Measurements from ENCODE around the gene AMFR.

Gene AMFR

DNA sequence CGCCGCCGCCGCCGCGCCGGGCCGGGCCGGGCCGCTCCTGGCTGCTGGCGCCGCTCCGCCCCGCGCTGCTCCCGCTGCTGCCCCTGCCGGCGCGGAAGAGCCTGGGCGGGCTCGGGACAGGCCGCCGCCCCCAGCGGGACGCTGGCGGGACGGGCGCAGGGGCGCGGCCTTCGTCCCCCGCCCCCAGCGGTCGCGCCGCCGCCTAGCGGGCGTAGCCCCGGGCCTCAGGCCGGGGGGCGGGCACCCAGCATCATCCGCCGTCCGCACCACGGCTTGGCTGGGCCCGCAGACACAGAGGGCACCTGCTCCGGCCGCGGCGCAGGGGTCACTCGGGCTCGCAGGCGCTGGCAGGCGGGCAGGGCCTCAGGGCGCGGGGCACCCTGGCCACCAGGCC is at the start of gene AMFR:
Gene AMFR, minus strand, starts transcription at position 107 of the 394 bp plus-strand sequence. CDS start 218 bp downstream, outside the sequence.
- DNase-seq (ENCODE audit: low read depth in 2 of 2), result peak; percentile 31 to 40

DNA sequence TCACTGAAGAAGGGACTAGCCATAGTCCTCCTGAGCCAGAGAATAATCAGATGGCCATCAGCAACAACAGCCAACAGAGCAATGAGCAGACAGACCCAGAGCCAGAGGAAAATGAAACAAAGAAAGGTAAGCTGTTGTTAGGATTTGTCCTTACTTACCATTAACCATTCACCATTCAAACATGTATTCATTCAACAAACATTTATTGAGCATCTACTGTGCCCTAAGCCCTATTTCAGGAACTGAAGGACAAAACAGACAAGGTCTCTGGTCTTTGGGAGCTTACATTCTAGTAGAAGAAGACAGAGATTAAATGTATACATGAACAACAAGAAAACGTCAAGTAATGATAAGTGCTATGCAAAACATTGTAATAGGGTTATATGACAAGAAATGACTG is 45.3 kb upstream of the AMFR start:
- DNase-seq (ENCODE audit: low read depth in 2 of 2), result no peak

DNA sequence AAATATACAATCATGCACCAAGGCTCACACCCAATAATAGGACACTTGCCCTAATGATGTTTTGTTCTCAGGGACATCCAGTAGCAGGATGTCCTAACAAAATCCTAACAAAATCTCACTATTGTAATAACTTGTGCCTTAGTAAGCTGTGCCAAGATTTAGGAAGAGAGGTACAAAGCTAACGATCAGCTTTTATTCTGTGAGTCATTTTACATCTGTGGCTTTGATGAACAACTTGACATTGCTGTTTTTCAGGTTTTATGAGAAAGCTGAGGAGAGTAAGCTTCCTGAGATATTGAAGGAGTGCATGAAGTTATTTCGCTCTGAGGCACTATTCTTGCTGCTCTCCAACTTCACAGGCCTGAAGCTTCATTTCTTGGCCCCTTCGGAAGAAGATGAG is 44.9 kb upstream of the AMFR start:
- DNase-seq (ENCODE audit: low read depth in 2 of 2), result no peak

DNA sequence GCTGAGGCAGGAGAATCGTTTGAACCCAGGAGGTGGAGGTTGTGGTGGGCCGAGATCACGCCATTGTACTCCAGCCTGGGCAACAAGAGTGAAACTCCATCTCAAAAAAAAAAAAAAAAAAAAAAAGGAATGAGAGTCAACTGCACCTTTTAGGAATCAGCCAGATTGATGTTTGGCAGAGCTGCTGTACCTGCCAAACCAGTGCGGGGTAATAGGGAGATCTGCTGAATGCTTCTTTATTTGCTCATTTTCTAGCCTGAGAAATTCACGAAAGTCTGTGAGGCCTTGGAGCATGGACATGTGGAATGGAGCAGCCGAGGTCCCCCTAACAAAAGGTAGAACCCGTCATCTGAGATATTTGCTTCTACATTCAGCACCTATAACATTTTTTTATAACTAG is 44.4 kb upstream of the AMFR start:
- DNase-seq (ENCODE audit: low read depth in 2 of 2), result no peak

DNA sequence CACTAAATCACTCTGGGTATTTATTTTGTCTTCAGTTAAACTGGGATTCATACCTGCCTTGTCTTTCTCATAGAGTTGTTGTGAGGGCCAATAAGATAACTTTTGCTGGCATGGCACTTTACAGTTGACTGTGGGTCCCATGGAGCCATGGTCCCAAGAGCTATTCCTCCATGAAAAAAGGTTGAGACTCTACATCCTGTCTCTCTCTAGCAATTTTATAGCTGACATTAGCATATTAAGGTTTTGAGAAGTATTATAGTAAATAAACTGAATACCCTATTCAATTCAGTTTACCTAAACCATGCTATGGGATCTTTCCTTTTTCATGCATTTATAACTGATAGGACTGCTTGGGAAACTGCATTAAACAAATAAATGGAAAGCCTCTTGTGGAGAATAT is 43.5 kb upstream of the AMFR start:
- DNase-seq (ENCODE audit: low read depth in 2 of 2), result no peak

DNA sequence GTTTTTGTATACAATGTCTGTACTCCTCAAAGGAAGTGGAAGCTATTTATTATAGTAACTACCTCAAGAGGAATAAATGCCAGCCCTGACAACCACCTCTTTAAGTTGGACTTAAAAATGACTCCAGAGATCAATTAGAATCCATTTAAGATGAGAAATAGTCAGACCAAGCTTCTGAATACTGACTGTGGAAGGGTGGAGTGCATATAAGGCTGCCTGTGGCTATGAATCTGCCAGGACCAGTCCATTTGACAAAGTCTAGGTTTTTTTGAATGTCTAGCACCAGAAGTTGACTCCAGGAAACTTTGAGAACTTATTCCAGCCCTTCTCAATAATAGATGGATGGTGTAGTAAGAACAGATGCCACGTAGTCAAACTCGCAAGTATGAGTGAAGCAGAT is 41.0 kb upstream of the AMFR start:
- no peak for DNase-seq (ENCODE audit: low read depth in 2 of 2)

DNA sequence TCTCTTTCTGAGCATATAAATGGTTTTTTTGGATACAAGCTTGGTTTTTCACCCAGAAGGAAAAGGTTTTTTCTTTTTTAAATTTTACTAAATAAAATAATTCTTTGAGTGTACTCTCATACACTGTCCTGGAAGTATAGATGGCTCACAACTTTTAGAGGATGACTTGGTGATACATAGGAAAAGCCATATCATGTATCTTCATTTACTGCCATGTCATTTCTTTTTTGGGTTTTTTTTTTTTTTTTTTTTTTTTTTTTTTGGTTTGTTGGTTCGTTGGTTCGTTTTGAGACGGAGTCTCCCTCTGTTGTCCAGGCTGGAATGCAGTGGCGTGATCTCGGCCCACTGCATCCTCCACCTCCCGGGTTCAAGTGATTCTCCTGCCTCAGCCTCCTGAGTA is 37.8 kb upstream of the AMFR start:
- DNase-seq (ENCODE audit: low read depth in 2 of 2), result no peak

DNA sequence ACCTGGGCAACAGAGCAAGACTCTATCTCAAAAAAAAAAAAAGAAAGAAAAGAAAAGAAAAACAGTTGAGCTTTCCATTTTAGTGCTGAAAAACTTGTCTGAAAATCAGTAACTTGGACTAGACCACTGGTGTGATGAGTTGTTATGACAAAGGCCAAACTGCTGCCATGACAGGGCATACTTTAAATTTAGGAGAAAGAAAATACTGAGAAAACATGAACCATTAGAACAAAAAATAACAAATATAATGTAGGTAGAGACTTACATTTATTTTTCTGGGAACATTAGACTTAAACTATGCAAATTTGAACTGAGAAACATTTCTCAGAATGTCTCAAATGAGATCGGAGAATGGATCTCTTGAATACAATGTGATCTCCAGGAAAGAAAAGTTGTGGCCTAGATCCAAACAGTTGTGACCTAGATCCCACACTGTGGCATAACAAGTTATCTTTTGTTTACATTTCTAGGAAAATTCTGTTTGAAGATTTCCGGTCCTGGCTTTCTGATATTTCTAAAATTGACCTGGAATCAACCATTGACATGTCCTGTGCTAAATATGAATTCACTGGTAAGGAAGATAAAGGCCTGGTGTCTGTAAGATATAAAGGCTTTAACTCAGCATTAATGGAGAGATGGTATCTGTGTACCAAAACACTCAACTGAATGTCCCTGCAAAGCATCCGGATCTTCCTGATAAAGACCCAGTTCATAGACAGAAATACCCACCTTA is 36.9 kb upstream of the AMFR start:
- DNase-seq (ENCODE audit: low read depth in 2 of 2), result no peak

DNA sequence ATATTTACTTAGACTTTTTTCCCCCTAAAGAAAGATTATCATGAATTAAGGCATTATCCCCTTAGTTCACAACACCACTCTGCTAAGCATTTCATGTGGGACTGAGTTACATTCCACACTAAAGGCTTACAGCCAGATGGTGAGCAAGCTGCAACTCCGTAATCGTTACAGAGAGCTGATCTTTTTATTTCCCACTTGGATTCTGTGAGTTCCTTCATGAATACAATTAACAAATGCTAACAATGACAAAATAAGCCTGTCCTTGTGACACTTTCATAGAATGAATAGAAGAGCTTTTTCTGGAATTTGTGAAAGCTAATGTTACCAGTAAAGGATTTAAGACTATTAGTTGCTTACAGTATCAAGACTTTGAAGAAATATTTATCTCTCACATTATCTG is 34.8 kb upstream of the AMFR start:
- no peak for DNase-seq (ENCODE audit: low read depth in 2 of 2)

DNA sequence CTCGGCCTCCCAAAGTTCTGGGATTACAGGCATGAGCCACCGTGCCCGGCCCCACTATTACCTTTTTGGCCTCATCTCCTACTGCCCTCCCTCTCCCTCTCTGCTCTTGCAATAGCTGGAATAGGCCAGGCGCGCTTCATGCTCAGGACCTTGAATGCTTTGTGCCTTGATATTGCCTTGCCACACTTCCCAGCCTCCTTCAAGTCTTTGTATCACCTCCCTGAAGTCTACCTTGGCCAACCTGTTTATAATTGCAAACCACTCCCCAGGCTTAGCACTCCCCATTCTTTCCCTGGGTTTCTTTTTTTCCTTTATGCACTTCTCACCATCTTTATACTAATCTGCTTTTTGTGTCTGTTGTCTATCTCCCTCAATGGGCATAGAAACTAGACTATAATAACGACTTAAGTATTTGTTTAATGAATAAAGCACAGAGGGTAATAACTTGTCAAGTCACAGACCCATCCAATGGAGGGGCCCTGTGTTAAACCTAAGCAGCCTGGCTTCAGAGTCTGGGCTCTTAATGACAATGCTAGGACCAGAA is 32.7 kb upstream of the AMFR start:
- DNase-seq (ENCODE audit: low read depth in 2 of 2), result no peak

DNA sequence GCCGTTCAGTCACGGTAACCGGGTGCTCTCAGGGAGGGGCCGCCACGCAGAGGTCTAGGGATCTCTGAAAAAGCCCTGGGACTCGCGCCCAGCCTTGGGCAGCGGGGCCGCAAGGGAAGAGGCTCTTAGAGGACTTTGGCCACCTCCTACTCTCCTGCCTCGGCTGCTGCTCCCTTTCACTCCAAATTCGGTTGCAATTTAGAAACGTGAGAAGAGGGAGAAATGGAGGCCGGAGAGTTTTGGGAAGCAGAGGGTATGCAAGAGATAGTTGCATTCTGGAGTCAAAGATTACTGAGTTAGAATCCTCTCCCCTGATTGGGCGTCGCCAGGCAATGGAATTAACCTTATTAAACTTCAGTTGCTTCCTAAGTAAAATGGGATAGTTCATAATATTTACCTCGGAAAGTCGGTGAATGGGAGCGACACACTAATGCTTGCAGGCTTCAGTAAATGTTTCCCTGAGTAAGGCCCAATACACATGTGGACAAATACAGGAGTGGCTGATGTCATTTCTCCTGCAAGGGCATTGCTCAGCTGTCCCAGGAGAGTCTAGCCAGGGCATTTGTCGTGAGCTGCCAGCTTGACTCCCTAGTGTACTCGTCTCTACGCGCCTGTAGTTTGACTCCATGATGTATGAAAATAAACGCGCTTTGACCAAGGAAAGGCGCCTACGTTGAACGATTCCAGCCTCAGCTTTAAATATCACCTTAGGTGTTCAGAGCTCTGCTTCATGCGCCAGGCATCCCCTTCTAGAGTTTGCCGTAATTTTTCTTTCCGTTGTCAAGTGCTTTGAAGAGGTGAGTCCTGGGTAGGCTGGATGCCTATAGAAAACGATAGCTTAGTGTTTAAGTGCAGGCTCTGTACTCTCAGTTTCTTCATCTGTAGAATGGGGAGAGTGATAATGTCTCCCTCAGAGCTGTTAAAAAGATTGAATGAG is 26.7 kb upstream of the AMFR start:
- DNase-seq (ENCODE audit: low read depth in 2 of 2), result no peak

DNA sequence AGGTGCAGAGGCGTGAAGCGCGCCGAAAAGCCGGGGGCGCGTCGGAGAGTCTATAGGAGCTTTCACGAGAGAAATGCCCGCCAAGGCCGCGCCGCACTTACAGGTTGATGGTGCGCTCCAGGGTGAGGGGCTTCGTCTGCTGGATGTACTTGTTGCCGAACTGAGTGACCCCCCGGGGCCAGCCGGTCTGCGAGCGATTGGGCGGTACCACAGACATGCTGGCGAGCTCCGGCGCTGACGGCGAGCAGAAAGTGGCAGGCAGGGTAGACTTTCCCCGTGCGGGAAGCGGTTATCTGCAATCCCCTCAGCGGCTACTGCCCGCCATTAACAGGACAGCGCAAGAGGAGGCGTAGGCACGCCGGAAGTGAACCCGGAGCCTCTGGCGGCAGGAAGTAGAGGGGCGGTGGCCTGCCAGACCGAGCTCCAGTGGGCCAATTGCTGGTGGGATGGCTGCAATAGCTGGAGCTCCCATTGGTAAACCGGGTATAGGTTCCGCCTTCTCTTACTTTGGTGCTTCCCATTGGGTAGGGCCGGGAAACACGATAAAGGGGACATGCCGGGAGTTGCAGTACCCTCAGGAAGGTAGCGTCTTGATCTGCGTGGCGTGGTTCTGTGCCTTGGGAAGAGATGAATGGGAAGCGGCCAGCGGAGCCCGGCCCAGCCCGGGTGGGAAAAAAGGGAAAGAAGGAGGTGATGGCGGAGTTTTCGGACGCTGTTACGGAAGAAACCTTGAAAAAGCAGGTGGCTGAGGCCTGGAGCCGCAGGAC is 25.8 kb upstream of the AMFR start, which contains the start of the genes NUDT21 and OGFOD1:
Gene NUDT21, minus strand, starts transcription at position 347 of the 767 bp plus-strand sequence. Its CDS starts 130 bp downstream, at position 217.
Gene OGFOD1, plus strand, starts transcription at position 569 of the 767 bp plus-strand sequence. Its CDS starts 59 bp downstream, at position 628.
- DNase-seq (ENCODE audit: low read depth in 2 of 2), result peak; percentile 78 to 84

DNA sequence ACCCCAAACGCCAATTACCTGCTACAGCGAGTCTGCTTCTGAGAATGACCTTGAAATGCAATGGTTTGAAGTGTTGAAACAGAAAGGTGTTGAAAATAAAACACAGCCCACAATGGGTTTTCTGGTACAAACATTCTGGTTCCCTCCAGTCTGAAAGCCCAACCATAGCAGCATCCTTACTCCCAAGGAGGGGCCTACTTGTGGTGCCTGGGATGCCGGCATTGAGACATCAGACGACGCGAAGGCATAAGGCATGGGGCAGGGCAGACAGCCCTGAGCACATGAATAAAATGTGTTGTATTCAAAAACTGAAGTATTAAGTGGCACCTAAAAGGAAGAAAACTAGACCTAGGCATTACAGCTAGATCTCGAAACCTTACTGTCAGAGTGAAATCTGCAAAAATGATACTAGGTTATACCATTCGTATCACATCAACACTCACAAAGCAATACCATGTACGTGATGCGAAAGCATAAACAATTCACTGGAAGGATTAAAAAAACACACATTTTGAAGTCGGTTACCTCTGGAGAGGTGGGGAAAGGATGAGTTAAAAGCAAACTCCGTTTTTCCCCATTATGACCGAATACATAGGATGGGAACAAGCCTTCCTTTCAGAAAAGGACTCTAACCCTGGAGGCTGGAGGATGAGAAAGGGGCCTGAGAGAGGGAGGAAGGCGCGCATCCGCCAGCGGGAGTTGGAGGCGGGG is 25.1 kb upstream of the AMFR start:
- no peak for DNase-seq (ENCODE audit: low read depth in 2 of 2)

DNA sequence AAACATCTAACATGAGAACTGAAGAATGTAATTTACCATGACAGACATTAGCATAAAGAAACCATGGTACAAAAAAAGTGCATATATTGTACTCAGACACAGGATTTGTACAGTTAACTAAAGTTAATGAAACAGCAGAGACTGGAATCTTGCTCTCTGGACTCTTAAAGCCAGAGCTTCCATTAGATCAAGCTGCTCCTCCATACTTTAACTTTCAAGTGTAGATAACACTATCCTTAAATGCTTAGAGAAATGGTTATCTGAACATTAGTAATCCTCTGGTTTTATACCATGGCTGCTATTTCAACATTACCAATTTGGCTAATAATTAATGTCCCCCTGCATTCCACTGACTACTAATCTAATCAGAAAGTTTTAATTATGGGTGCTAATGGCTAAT is 22.7 kb upstream of the AMFR start:
- DNase-seq (ENCODE audit: low read depth in 2 of 2), result no peak

DNA sequence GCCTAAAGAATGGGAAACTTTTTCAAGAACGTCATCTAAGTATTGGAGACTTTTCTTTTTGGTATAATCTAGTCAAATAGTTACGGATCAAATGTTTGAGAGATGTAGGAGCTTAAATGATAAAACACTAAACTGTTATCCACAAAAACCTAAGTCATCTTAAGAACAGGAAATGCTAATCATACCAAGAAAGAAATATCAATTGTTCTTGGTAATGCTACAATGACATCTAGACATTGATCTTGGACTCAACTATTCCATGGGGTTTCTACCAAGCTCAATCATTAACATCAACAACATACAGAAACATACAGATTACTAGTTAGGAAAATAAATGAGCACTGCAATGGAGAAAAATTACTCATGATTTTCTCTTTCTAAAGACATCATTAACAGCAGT is 21.9 kb upstream of the AMFR start:
- no peak for DNase-seq (ENCODE audit: low read depth in 2 of 2)

DNA sequence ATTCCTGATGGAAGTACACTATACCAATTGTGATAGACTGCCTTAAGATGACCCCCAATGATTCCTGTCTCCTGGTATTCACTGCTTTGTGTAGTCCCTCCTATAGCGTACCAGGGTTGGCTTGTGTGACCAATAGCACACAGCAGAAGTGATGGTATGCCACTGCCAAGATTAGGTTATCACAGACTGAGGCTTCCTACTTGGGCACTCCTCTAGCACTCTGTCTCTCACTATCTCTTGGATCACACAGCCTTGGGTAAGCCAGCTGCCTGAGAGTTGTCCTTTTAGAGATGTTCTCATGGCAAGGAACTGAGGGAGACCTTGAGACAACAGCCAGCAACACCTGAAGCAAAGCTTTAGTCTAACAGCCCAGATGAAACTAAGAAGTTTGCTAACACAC is 12.7 kb upstream of the AMFR start:
- DNase-seq (ENCODE audit: low read depth in 2 of 2), result no peak

DNA sequence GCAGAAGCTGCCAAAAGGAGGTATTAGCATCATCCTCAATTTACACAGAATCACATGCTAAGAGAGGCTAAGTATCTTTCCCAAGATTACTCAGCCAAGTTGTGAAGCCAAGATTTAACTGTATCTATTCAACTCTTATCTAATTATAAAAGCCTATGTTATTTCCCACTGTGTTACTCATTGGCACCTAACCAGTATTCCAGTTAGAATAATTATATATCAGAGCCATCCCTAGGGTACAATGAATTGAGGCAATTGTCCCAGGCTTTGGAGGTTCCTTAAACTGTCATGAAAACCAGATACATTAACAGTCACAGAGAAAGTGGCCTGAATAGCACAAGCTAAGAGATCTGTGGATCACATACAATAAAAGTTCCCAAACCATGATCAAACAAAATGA is 10.9 kb upstream of the AMFR start:
- DNase-seq (ENCODE audit: low read depth in 2 of 2), result no peak

DNA sequence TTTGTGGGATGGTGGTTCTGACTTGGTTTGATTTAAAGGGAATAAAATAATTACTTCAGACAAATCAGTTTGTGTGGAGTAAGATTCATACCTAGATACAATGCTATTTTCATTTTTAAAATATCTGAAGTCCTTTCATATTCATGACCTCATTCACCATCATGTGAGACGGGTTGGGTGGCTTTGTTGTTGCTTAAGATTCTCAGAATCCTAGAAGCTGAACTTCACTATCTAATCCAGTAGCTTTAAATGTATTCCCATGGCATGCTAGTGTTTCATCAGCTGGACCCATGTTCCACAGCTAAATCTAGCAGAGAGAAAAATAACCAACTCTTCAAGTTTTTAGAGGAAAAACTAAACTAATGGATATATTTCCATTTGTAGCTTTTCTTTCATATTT is 2.7 kb upstream of the AMFR start:
- DNase-seq (ENCODE audit: low read depth in 2 of 2), result no peak

DNA sequence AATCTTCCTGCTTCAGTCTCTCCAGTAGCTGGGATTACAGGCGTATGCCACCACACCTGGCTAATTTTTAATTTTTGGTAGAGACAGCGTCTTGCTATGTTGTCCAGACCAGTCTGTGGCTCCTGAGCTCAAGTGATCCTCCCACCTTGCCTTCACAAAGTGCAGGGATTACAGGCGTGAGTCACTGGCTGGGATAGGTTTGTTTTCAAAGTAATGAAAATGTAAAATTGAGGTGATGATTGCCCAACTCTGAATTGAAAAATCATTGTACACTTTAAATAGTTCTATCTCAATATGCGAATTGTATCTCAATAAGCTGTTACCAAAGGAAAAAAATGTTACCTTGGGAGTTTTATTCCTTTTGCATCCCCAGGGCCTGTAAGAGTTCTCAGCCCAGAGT is 1.2 kb upstream of the AMFR start:
- DNase-seq (ENCODE audit: low read depth in 2 of 2), result no peak

DNA sequence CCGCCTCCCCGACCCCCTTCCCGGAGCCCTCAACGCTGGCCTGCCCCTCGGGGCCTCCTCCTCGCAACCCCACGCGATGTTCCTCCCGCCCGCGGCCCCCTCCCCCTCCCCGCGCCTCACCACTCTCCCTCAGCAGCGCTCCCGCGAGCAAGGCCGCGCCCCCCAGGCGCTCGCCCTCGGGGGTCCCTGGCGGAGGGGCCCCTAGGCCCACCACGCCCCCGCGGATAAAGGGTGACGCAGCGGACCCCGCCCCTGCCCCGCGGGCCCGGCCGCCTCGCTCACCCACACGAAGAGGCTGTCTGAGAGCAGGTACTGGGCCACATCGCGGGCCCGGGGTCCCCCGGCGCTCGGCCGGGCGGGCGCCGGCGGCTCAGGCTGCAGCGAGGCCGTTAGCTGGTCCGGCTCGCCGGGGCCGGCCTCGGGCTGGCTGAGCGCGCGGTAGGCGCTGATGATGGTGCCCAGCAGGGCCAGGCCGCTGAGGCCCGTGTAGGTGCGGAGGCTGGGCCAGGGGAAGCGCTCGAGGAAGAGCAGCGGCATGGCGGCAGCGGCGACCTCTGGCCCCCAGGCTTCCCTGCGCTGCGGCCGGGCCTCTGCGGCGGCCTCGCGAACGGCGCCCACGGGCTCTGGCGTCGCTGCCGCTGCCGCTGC is 430 bp downstream of the AMFR start:
- peak in 1 of 2 donors; percentile 4 for DNase-seq (ENCODE audit: low read depth in 2 of 2)

DNA sequence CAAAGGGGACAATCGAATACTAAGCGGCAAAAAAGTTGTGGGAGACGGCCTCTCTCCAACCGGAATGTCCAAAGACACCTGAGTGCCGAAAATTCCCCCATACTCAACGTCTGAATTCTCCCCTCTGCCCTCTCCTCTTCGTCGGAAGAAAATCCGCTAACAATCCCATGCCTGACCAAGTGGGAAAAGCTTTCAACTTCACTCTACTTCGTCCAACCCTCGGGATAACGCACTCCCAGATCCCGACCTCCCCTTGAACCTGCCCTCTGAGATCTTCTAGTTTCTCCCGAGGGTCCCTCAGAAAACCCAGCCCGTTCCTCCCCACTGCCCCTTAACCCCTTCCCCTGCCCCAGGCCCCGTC is 961 bp downstream of the AMFR start:
- DNase-seq (ENCODE audit: low read depth in 2 of 2), result no peak

All from stimulated activated CD8-positive, alpha-beta memory T cell treated with anti-CD3 and anti-CD28 coated beads, Interleukin-2, amount 100 ng/mL, for 1 hour (primary cell).